ENCODE data around the gene ADAM12.

- TF ChIP-seq CTCF (IDR thresholded peaks at IDR 0.05) (no peak), POLR2AphosphoS5 (IDR thresholded peaks at IDR 0.05) (no peak), POLR2A (IDR thresholded peaks at IDR 0.05) (no peak)
These were observed 7.8 kb downstream of the ADAM12 start for GRCh38 chr10:126380352-126381076.

All from prostate gland (tissue), 2 donors.